ENCODE data around the gene ITGA8.

The ITGA8 gene

DNA sequence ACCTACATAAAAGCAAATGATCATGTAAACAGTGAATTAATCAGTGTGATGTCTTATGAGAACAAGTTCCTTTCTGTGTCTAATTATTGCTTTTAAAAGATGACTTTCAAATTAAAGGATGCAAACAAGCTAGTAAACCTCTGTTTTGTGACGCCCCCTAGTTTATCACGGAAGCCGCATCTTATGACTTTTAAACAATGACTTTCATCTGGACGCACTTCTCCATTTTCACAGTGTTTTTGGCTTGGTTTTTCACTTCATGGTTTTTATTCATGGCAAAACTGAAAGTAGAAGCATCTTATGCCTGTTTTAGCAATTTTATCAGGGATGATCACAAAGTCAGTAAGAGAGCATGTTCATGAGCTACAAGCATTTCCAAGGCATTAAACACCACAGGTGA, 35.0 kb downstream of the ITGA8 start:
- CTCF ChIA-PET, result interaction anchor here (1.2 kb wide), 1 partner anchor 31 kb away, joined by 3 read pairs; no protein-coding TSS in a partner anchor
- DNase-seq (ENCODE audit: extremely low spot score), result peak; percentile 18
- POLR2A ChIA-PET, result no interaction called here
- TF ChIP-seq, protein P1, sequence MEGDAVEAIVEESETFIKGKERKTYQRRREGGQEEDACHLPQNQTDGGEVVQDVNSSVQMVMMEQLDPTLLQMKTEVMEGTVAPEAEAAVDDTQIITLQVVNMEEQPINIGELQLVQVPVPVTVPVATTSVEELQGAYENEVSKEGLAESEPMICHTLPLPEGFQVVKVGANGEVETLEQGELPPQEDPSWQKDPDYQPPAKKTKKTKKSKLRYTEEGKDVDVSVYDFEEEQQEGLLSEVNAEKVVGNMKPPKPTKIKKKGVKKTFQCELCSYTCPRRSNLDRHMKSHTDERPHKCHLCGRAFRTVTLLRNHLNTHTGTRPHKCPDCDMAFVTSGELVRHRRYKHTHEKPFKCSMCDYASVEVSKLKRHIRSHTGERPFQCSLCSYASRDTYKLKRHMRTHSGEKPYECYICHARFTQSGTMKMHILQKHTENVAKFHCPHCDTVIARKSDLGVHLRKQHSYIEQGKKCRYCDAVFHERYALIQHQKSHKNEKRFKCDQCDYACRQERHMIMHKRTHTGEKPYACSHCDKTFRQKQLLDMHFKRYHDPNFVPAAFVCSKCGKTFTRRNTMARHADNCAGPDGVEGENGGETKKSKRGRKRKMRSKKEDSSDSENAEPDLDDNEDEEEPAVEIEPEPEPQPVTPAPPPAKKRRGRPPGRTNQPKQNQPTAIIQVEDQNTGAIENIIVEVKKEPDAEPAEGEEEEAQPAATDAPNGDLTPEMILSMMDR (IDR thresholded peaks at IDR 0.05; ENCODE audit: control extremely low read depth, extremely low read depth, low read depth, missing control alignments), result no peak

DNA sequence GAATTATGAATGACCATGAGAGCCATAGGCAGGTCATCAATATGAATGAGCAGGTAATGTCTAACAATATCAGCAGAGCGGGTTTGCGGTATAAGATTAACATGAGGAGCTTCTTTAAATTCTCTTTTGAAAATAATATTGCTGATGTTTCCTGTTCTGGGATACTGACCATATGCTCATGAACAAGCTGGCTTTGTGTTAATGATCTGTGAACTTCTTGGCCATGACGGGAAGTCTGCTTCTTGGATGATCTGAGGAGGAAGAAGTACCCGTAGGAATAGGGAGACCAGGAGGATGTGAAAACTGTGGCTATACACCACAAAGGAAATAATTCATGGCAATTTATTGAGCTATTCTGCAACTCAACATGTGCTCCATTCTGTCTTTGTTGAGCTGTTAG, 38.6 kb downstream of the ITGA8 start:
- CTCF ChIA-PET, result no interaction called here
- TF ChIP-seq, protein P1 (IDR thresholded peaks at IDR 0.05; ENCODE audit: control extremely low read depth, extremely low read depth, low read depth, missing control alignments), result no peak
- no peak for DNase-seq (ENCODE audit: extremely low spot score)
- POLR2A ChIA-PET, result no interaction called here

DNA sequence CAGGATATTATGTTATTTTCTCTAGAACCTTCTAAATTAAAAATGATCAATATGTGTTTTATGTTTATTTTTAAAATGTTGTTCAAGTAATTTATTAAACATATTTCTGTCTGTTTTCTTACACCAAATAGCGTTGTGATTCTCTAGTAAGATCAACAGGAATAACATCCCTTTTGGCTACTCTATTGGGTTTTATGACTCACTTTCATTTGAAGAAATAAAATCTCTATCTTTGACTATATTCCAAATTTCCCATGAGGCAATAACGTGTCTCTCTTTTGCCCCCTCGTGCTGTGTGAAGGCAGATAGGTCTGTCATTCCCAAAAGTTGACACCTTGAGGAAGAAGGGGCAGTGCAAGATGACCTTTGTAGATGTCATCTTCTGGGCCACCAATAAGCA, 40.9 kb downstream of the ITGA8 start:
- TF ChIP-seq, protein P1 (IDR thresholded peaks at IDR 0.05; ENCODE audit: control extremely low read depth, extremely low read depth, low read depth, missing control alignments), result no peak
- DNase-seq (ENCODE audit: extremely low spot score), result no peak
- ChIA-PET CTCF (interaction anchor here (0.7 kb wide), 1 partner anchor 9 kb away, joined by 4 read pairs; no protein-coding TSS in a partner anchor), POLR2A (no interaction called here)

DNA sequence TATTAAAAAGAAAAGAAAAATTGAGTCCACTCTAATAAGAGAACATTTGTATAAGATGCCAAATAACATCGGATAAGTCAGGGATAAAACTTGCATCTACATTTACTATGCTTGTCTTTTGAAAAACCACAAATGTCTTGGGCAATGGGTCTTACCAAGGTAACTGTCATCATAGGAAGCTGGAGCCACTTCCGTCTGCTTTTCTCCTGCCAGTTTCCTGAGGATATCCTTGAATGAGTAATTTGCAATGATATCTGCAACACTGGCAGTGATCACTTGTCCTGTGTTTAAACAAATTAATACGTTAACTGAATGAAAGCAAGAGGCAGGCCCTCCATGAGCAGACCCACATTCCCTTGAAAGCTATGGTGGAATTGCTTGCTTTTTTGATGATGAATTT, 47.3 kb downstream of the ITGA8 start:
- ChIA-PET CTCF (no interaction called here), POLR2A (no interaction called here)
- TF ChIP-seq, protein P1 (IDR thresholded peaks at IDR 0.05; ENCODE audit: control extremely low read depth, extremely low read depth, low read depth, missing control alignments), result no peak
- DNase-seq (ENCODE audit: extremely low spot score), result no peak

DNA sequence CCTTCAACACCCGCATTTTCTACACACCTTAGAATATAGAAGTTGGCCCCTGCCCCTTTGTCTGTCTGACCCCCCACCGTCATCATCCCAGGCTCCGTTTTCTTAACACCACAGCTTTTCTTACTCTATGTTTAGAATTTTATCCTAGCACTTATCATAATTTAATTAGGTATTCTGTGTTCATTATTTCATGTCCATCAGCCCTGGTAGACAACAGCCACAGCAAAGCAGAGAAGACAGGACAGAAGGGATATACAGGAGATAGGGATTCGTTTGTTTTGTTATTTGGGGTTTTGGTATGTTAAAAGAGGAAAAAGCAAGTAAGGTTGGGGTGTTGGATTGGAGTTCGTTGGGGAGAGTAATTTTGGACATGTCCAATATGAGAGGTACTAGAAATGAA, 48.8 kb downstream of the ITGA8 start:
- DNase-seq (ENCODE audit: extremely low spot score), result no peak
- CTCF ChIA-PET, result interaction anchor here (1.5 kb wide), 1 partner anchor 11 kb away, joined by 3 read pairs; no protein-coding TSS in a partner anchor

GRCh38 chr10:15661574-15661973, 58.1 kb downstream of the ITGA8 start:
- DNase-seq (ENCODE audit: extremely low spot score), result no peak
- ChIA-PET CTCF (no interaction called here), POLR2A (no interaction called here)
- TF ChIP-seq, protein P1 (IDR thresholded peaks at IDR 0.05; ENCODE audit: control extremely low read depth, extremely low read depth, low read depth, missing control alignments), result no peak

More for the DNA sequence above, 48.8 kb downstream of the ITGA8 start:
- POLR2A ChIA-PET, result no interaction called here
- TF ChIP-seq, protein P1 (IDR thresholded peaks at IDR 0.05; ENCODE audit: control extremely low read depth, extremely low read depth, low read depth, missing control alignments), result no peak

DNA sequence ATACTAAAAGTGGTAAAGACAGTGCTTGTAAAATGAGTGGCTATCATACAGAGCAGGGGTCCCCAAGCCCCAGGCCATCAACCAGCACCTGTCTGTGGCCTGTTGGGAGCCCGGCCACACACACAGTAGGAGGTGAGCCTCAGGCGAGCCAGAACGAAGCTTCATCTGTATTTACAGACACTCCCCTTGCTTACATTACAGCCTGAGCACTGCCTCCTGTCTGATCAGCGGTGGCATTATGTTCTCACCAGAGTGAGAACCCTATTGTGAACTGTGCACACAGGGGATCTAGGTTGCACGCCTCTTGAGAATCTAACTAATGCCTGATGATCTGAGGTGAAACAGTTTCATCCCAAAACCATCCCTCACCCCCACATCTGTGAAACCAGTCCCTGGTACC, 58.7 kb downstream of the ITGA8 start:
- POLR2A ChIA-PET, result no interaction called here
- CTCF ChIA-PET, result no interaction called here
- no peak for DNase-seq (ENCODE audit: extremely low spot score)
- TF ChIP-seq, protein P1 (IDR thresholded peaks at IDR 0.05; ENCODE audit: control extremely low read depth, extremely low read depth, low read depth, missing control alignments), result no peak
